ENCODE results near the gene MLIP.

Gene MLIP

DNA sequence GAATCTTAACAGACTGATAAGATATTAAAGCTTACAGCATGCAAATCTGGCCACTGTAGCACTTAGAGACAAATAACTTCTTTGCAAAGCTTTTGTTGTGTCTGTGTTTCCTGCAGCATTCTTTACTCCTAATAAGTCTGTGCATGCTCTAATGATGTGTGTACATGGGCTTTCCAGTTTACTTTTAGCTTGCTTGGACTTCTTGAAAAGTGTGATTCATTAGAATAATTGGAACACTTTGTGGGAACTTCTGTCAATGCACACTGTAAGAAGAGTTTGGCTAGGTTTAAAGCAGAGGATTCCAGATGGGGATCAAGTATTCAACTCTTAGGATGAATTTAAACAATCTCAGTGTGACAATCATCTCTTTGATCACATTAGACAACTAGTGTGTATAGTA, 174.9 kb downstream of the MLIP start:
- no peak for DNase-seq
- no peak for ATAC-seq

DNA sequence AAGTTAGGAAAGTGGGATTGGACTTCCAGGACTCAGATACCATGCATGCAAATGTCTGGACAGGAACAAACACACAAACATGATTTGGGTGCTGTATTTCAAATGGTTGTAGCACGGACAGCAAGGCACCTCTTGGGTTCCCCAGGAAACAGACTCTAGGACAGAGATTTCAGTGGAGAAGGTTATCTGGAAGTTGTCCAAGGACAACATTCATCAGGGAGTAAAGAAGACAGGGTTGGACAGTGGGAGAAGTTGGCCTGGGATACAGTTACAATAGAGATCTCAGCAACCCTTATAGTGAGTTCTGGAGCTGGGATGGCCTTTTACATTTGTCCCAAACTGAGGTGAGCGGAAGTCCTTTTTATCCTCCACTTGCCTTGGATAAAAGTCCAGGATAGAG, 177.2 kb downstream of the MLIP start:
- DNase-seq (no peak), ATAC-seq (no peak)

DNA sequence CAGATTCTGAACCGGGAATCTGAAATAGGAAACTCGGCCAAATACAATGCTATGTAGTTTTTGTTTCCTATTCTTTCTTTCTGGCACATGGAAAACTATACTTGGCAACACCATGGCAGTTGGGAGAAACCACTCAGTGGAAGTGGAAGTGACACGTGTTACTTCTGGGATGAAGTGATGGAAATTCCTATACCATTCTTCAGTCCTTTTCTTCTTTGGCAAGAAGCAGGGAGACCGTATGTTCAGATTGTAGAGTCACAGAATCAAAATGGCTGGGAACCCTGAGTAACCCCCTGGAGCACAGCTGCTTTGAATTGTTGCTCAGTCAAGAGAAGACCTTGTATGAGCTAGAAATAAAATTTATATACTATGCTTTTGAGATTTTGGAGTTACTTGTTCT, 178.2 kb downstream of the MLIP start:
- DNase-seq (no peak), ATAC-seq (no peak)

DNA sequence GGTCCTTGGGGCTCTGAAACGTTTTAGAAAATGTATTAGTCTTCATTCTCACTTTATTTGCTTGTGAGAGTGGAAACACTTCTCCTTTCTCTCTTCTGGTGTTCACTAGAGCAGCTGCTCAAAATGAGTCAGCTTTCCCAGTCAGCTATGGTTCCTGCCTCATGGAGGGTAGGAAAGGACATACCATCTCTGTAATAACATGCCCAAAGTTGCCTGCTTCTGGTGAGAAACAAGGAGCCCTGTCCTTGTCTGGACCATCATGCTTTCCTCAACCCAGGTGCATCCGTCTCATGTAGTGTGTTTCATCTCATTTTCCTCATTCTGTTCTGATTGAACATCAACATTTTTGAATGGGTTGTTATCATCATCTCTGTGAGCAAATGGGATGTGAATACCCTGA, 179.9 kb downstream of the MLIP start:
- ATAC-seq, result peak; percentile 45
- no peak for DNase-seq

DNA sequence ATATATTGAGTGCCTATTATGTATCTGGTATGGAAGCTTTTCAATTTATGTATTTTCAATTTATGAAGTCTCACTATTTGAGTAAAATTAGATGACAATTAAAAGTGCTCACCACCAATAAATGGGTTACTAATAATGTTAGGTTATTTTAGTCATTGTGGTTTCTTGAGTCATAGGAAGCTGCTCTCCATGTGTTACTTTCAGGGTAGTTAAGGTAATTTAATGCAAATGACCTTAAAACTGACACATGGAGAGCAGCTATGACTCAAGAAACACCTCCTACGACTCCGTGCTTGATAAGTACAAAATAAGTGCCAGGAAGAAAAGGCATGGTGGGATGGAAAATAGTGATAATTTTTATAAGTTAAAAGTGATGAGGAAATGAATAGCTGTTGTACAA, 180.5 kb downstream of the MLIP start:
- DNase-seq (no peak), ATAC-seq (peak; percentile 87)

DNA sequence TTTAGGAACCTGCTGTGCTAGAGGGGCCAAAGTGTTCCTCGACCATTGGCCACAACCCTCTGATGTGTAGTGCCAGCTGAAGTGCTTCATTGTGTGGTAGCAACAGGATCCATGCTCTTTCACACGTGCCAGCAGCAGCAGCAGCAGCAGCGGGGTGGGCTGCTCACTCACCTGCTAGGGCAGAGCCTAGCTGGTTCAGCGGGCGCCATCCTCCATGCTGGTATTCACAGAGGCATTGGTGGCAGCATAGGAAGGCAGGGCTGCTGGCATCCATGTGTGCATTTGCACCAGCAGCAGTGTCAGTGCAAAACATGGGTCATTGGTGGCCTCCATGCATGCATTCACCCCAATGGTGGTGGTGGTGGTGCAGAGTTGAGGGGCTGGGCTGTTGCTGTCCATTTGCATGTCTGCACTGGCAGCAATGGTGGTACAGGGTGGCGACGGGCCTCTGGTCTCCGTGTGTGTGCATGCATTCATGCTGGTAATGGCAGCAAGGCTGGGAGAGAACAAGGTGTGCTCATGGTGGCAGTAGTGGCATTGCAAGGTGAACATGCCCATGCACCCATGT, 183.8 kb downstream of the MLIP start:
- no peak for ATAC-seq
- DNase-seq, result no peak

DNA sequence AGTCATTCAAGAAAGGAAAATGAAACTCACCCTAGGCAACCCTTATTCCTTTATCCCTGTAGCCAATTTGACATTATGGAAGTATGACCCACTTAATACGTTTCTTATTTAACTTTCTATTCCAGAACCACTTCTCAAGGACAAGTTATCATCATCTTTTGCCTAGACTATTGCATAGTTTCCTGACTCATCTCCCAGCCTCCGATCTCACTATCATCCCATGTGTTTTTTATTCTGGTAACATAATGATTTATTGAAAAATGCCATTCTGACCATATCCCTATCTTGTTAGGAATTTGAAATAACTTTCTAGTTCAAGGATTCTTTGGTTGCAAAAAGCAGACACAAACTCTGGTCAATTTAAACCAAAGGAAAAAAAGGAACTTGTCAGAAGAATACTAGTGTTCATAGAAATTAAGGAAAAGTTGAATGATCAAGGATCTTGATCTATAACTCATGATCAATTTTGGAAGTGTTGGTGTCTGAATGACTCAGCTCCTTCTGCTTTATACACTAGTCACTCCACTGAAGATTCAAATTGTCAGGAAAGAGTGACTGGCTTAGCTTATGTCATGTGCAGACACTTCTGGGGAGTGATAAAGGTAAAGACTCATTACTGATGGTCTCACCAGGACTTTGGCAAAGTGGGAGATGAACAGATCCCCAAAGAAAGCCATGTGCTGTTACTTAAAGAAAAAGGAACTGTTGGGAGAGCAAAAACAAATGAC, 188.5 kb downstream of the MLIP start:
- DNase-seq (no peak), ATAC-seq (no peak)

DNA sequence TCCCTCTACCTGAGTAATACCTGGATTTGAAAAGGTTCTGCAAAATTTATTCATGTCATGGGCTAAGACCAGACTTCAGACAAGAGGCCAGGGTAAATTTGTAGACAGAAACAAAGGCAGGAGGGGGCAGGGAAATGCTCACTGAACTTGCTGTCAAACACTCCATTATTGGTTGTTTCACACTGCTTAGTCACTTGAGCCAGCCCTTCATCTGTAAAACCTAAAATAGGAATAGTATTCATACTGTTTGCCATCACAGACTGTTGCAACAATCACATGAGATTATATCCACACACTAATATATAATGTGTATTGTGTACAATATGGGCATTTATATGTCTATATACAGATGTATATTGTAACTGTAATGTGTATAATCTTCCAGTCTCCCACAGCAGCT, 190.5 kb downstream of the MLIP start:
- ATAC-seq (no peak), DNase-seq (no peak)

DNA sequence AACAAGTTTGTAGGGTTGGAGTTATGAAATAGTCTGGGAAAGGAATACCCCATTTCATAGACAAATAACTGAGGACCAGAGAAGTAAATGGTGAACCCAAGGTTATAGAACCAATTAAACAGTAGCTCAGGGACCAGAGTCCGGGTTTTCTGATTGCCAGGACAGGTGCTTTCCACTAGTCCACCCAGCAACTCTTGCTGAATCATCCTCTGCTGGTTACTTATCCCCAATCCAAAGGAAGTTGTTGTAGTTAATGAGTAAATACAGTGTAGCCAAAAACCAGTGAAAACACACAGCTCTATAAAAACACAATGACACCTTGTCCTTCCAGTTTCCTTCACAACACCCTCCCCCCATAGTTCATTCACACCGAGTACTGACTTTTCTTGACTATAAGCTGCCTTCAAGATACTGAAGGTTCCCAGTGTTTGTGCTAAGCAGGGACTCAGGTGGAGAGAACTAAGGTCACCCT, 196.2 kb downstream of the MLIP start:
- no peak for DNase-seq
- no peak for ATAC-seq

DNA sequence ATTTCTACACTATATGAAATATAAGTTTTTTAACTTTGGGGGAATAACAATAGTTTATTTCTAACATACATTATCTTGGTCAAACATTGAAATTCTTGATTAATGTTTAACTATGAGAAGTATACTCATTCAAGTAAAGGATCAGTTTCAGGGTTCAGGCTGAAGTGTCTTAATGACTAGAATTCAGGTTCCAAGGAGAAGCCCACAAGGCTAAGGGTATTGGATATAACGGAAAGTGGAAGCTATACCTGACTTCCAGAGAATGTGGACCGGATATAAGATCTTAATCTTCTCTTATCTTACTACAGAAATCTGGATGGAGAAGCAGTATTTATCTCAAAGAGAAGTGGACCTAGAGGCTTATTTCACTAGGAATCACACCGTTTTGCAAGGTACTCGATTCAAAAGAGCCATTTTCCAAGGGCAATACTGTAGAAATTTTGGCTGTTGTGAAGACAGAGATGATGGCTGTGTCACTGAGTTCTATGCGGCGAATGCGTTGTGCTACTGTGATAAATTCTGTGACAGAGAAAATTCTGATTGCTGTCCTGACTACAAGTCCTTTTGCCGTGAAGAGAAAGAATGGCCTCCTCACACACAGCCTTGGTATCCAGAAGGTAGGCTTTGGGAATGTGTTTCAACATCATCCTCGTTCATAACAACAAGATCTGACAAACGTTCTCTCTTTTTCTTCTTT, 197.2 kb downstream of the MLIP start, which contains the start of gene TINAG:
Gene TINAG, plus strand, starts transcription at position 153 of the 697 bp plus-strand sequence. Its CDS starts 110 bp downstream, at position 263.
- DNase-seq (no peak), ATAC-seq (no peak)

DNA sequence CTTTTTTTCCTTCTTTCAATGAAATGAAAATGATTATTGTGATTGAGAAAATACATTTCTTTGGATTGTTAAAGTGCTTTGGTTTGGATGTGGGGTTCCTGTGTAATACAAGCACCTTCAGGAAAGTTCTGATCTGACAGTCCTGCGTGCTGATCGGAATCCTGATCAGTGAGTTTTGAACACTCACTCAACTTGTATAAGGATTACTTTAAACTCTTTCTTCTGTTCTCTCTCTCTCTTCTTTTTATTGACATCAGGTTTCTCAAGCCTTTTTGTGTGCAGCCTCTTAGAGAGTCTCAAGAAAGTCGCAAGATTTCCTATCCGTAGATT, 197.7 kb downstream of the MLIP start:
- ATAC-seq (no peak), DNase-seq (no peak)

DNA sequence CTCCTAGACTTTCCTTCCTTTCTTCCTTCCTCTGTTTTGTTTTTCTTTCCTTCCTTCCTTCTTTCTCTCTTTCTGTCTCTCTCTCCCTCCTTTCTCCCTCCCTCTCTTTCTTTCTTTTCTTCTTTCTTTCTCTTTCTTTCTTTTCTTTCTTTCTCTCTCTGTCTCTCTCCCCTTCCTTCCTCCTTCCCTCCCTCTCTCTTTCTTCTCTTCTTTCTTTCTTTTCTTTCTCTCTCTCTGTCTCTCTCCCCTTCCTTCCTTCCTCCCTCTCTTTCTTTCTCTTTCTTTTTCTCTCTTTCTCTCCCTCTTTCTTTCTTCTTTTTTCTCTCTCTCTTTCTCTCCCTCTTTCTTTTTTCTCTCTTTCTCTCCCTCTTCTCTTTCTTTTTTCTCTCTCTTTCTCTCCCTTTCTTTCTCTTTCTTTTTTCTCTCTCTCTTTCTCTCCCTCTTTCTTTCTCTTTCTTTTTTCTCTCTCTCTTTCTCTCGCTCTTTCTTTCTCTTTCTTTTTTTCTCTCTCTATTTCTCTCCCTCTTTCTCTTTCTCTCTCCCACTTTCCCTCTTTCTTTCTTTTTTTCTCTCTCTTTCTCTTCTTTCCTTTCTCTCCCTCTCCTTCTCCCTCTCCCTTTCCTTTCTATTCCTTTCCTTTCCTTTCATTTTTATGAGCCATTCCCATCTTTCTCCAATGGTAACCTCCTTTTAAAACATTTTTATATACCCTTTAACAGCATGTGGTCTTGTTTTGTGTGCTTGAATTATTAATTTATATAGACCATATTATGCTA, 199.3 kb downstream of the MLIP start:
- no peak for ATAC-seq
- no peak for DNase-seq

DNA sequence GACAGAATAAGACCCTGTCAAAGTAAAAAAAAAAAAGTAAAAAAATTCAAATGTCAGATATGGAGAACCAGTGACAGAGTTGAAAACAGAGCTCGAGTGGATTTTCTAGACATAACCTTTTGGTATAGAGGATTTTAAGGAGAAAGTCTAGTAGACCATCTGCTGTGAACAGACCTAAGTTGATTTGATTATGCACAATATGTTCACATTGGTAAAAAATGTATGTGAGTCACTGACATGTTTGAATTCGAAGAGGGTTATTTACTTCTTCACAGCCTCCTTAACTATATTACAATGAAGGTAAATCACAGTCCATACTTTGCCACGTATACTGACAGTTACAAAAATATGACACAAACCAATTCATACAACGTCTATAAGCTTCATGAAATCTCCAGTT, 204.4 kb downstream of the MLIP start:
- no peak for DNase-seq

More for the DNA sequence above, 204.4 kb downstream of the MLIP start:
- no peak for ATAC-seq

All from stimulated activated naive CD8-positive, alpha-beta T cell treated with anti-CD3 and anti-CD28 coated beads, Interleukin-15, Interleukin-2, amounts not matched to agents 100 U/mL and 50 U/mL, for 24 hours (primary cell).